Smooth muscle cell (in vitro differentiated cells): ENCODE results near the gene FAM50A. TPM values are rescaled to one million over a fixed set of nuclear protein-coding genes. Genes with fewer than 3 reads are reported as not detected.
"Not testable (repeated sequence)": the region's sequence is repeated elsewhere in the genome, so short reads cannot be mapped to it uniquely, and the experiment has no call there.

Experiments
- DNase-seq: peaks from one replicate; lab custom pipeline; 2025; ENCODE audit not compliant: unreplicated experiment; lab: John Stamatoyannopoulos, UW
- H2AFZ ChIP-seq: fragments of 200-600 bp; sonication (generic); 2 replicates; pipeline ENCODE4 v1.6.0; 2016; ENCODE audit warnings: antibody characterized with exemption, low read depth, mild to moderate bottlenecking
- H3F3A ChIP-seq: fragments of 200-600 bp; sonication (generic); 2 replicates; pipeline ENCODE4 v1.6.0; 2017; ENCODE audit warnings: antibody characterized with exemption, low read depth
- H3K27ac ChIP-seq: fragments of 200-600 bp; sonication (generic); 2 replicates; pipeline ENCODE4 v1.5.1; 2016; ENCODE audit warnings: low read depth, mild to moderate bottlenecking
- H3K27me3 ChIP-seq: fragments of 200-600 bp; sonication (generic); 2 replicates; pipeline ENCODE4 v1.6.1; 2016; ENCODE audit warnings: low read depth, mild to moderate bottlenecking
- H3K36me3 ChIP-seq: fragments of 200-600 bp; sonication (generic); 2 replicates; pipeline ENCODE4 v1.5.1; 2016; ENCODE audit warnings: low read depth
- H3K4me1 ChIP-seq: fragments of 200-600 bp; sonication (generic); 2 replicates; pipeline ENCODE4 v1.5.1; 2016; ENCODE audit warnings: low read depth
- H3K4me2 ChIP-seq: fragments of 200-600 bp; sonication (generic); 2 replicates; pipeline ENCODE4 v1.6.0; 2016; ENCODE audit warnings: mild to moderate bottlenecking
- H3K4me3 ChIP-seq: fragments of 200-600 bp; sonication (generic); 2 replicates; pipeline ENCODE4 v1.5.1; 2016; ENCODE audit warnings: mild to moderate bottlenecking
- H3K79me2 ChIP-seq: fragments of 200-600 bp; sonication (generic); 2 replicates; pipeline ENCODE4 v1.6.0; 2016; ENCODE audit warnings: low read depth, mild to moderate bottlenecking
- H3K9ac ChIP-seq: fragments of 200-600 bp; sonication (generic); 2 replicates; pipeline ENCODE4 v1.6.0; 2016; ENCODE audit warnings: low read depth
- H3K9me3 ChIP-seq: fragments of 200-600 bp; sonication (generic); replicated peaks from 2 replicates; pipeline ENCODE4 v1.5.1; 2016; ENCODE audit warnings: low read depth
- H4K20me1 ChIP-seq: fragments of 200-600 bp; sonication (generic); 2 replicates; pipeline ENCODE4 v1.6.0; 2016; ENCODE audit warnings: low read depth
- WGBS: methylation state at CpG from one replicate; pipeline ENCODE4 v1.1.7; 2016; ENCODE audit warnings: low lambda C conversion rate; 5-methylcytosine and 5-hydroxymethylcytosine counted together
- polyA plus RNA-seq: library from polyadenylated mRNA; unstranded; fragments of >200 nt; fragmentation: Nextera tagmentation; extraction: Ambion mirVana; gene quantifications from 2 replicates; pipeline ENCODE4 v1.2.1, GENCODE V29; 2016
- total RNA-seq: library from RNA; depleted of rRNA; stranded (reverse); fragments of >200 nt; gene quantifications from 2 replicates; pipeline ENCODE4 v1.2.3, GENCODE V29; 2014
- TF ChIP-seq, protein P1 (sequence below): fragments of 200-600 bp; sonication (generic); IDR thresholded peaks from 2 replicates; pipeline ENCODE4 v1.5.1; 2017; ENCODE audit warnings: borderline replicate concordance, mild to moderate bottlenecking, antibody characterized with exemption; ENCODE audit not compliant: insufficient read depth, poor library complexity, severe bottlenecking

Gene FAM50A, protein sequence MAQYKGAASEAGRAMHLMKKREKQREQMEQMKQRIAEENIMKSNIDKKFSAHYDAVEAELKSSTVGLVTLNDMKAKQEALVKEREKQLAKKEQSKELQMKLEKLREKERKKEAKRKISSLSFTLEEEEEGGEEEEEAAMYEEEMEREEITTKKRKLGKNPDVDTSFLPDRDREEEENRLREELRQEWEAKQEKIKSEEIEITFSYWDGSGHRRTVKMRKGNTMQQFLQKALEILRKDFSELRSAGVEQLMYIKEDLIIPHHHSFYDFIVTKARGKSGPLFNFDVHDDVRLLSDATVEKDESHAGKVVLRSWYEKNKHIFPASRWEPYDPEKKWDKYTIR
- total RNA-seq (46.0 and 50.1 TPM in 2 replicates), polyA plus RNA-seq (183 and 216 TPM in 2 replicates)

DNA sequence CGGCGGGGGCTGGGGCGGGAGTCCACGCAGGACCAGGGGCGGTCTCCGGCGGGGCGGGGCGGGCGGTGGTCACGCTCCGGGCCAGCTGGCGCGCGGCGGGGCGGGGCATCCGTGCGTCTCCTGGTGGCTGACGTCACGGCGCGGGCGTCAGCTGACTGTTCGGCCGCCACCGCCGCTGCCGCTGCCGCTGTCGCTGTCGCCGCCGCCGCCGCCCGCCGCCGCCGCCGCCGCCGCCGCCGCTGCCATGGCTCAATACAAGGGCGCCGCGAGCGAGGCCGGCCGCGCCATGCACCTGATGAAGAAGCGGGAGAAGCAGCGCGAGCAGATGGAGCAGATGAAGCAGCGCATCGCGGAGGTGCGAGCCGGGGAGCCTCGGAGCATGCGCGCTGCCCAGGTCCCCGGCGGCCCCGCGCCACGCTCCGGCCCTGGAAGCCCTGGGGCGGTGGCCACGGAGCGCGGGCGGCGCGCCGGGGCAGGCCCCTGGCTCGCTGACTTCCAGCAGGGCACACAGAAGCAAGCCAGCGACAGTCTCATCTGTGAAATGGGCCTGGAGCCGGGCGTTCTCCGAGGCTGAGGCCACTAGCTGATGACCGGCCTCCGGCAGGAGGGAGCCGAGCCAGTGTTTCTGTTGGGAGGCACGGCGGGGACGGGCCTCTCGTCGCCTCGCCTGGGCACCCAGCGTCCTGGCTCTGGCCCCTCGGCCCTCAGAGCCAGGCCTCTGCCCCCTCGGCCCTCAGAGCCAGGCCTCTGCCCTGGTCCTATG, at the start of gene FAM50A:
TSS of gene FAM50A (plus strand) at position 150 of the 763 bp plus-strand sequence. CDS start at position 245, 95 bp downstream.
- peak within 1 kb of the TSS; percentile 62 for H3K9ac ChIP-seq
- H2AFZ ChIP-seq: no peak within 1 kb of the TSS
- peaks cover 6% of the 10 kb centered on the region for H3K4me1 ChIP-seq
- peak within 1 kb of the TSS; percentile 83 for H3K4me2 ChIP-seq
- H3K4me3 ChIP-seq: peak within 1 kb of the TSS; percentile 50
- peak; percentile 48 for DNase-seq
- TF ChIP-seq, protein P1, sequence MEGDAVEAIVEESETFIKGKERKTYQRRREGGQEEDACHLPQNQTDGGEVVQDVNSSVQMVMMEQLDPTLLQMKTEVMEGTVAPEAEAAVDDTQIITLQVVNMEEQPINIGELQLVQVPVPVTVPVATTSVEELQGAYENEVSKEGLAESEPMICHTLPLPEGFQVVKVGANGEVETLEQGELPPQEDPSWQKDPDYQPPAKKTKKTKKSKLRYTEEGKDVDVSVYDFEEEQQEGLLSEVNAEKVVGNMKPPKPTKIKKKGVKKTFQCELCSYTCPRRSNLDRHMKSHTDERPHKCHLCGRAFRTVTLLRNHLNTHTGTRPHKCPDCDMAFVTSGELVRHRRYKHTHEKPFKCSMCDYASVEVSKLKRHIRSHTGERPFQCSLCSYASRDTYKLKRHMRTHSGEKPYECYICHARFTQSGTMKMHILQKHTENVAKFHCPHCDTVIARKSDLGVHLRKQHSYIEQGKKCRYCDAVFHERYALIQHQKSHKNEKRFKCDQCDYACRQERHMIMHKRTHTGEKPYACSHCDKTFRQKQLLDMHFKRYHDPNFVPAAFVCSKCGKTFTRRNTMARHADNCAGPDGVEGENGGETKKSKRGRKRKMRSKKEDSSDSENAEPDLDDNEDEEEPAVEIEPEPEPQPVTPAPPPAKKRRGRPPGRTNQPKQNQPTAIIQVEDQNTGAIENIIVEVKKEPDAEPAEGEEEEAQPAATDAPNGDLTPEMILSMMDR: no peak
- H3K9me3 ChIP-seq: no peaks in the 10 kb centered on the region
- H4K20me1 ChIP-seq: peaks cover 12% of the 10 kb centered on the region
- 49% methylated on average over 75 of the region's 94 CpGs for WGBS
- peaks cover 35% of the 10 kb centered on the region for H3K79me2 ChIP-seq
- H3K36me3 ChIP-seq: no peaks in the 10 kb centered on the region
- no peaks in the 10 kb centered on the region for H3F3A ChIP-seq
- no peaks in the 10 kb centered on the region for H3K27me3 ChIP-seq
- H3K27ac ChIP-seq: peak within 1 kb of the TSS; percentile 79

DNA sequence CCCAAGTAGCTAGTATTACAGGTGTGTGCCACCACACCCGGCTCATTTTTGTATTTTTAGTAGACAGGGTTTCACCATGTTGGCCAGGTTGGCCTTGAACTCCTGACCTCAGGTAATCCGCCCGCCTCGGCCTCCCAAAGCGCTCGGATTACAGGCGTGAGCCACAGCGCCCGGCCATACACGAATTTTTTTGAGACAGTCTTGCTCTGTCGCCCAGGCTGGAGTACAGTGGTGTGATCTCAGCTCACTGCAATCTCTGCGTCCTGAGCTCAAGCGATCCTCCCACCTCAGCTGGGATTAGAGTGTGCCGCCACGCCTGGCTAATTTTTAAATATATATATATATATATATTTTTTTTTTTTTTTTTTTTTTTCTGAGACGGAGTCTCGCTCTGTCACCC, 47.6 kb upstream of the FAM50A start:
- H3K79me2 ChIP-seq: peaks cover 19% of the 10 kb centered on the region
- H3K36me3 ChIP-seq, H3K4me3 ChIP-seq, H3K9me3 ChIP-seq, H3K9ac ChIP-seq, DNase-seq, H3K4me1 ChIP-seq, H3K27ac ChIP-seq, H2AFZ ChIP-seq, H3F3A ChIP-seq, H3K4me2 ChIP-seq, H3K27me3 ChIP-seq: not testable (repeated sequence)
- peaks cover 31% of the 10 kb centered on the region for H4K20me1 ChIP-seq
- 90% methylated on average over 15 of the region's 17 CpGs for WGBS

DNA sequence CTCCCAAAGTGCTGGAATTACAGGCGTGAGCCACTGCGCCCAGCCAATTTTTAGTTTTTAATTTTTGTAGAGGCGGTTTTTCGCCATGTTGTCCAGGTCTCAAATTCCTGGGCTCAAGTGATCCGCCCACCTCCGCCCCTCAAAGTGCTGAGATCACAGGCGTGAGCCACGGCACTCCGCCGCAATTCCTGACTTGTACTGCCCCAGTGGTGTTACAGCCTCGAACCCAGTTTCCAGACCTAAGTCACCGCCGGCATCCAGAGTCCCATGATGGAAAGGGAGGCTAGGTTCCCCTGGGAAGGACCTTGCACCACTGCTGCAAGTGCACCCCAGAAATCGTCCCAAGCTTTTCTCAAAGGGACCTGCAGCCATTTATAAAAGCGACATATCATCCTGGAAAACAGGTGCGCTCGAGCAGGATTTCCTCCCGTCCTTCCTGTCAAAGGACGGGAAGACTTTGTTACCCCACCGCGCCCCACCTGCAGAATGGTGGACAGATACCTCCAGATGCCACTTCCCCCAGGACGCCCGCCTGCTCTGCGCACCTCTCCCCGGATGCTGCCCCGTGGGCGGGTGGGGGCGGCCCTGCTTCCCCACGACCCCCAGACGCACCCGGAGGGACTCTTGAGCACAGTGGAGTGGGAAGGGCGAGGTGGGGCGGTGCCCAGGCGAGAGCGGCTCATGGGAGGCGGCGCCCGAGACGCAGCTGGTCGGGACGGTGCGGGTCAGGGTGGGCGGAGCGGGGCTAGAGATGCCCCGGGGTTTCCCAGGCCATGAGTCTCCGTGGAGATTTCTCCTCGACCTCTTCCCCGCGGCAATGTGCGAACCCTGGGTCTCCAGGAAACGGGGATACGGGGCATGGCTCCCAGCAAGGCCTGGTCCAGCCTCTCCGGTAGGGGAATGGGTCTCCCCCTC, 46.7 kb upstream of the FAM50A start:
- Histone ChIP-seq H3K4me3 (peak overlapping the region; percentile 55), H4K20me1 (peaks cover 38% of the 10 kb centered on the region), H3K4me1 (no peaks in the 10 kb centered on the region), H3K27ac (peak overlapping the region; percentile 98), H2AFZ (no peak overlapping the region), H3F3A (peaks cover 4% of the 10 kb centered on the region), H3K9me3 (no peaks in the 10 kb centered on the region), H3K27me3 (no peaks in the 10 kb centered on the region), H3K9ac (peak overlapping the region; percentile 96), H3K36me3 (no peaks in the 10 kb centered on the region), H3K4me2 (peak overlapping the region; percentile 89), H3K79me2 (peaks cover 19% of the 10 kb centered on the region)
- WGBS: 47% methylated on average over 48 of the region's 53 CpGs
- DNase-seq: no peak
- TF ChIP-seq, protein P1: no peak
